ENCODE measurements around the gene TNS1.

The TNS1 gene

DNA sequence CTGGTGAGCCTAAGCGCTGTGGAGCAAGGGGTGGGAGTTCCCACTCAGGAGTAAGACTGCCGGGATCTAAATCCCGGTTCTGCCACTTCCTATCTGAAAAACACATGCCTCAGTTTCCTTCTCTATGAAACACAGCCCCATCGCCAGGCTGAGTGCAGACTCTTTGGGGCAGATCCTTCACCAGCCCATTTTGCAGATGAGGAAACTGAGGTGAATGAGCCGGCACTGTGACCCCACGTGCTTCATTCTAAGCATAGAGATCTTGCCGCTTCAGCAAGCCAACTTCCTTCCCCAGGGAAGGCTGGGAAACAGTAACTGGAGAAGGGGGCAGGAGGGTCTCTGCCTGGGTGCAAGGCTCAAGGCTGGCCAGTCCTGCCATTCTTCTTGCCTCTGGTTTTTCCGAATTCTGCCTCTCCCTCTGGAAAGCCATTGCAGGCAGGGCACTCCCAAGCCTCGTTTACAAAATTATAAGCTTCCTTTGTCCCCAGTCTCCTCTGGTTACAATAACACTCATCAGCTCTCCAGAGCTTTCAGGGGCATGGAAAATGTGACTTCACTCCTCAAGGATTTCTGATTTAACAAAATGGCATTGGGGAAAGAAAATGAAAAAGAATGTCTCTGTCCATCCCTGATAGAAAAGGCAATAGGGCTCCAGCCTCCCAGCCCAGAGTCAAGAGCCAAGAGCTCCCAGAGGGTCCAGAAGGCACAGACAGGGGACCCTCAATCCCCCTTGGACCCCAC, 249.2 kb downstream of the TNS1 start:
- no peak for DNase-seq

- no peak for DNase-seq
These were observed 249.9 kb downstream of the TNS1 start for GRCh38 chr2:217752714-217753459.

DNA sequence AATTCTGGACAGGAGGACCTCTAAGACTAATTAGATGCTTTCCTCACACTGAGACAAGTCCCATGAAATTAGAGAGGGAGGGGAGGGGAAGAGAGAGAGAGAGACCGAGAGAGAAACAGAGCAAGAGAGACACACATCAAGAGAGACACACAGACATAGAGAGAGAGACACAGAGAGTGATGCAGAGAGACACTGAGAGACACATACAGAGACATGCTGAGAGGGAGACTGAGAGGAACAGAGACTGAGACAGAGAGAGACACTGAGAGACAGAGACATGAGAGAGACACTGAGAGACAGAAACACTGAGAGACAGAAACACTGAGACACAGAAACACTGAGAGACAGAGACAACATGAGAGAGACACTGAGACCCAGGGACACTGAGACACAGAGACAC, 250.8 kb downstream of the TNS1 start:
- DNase-seq, result no peak

DNA sequence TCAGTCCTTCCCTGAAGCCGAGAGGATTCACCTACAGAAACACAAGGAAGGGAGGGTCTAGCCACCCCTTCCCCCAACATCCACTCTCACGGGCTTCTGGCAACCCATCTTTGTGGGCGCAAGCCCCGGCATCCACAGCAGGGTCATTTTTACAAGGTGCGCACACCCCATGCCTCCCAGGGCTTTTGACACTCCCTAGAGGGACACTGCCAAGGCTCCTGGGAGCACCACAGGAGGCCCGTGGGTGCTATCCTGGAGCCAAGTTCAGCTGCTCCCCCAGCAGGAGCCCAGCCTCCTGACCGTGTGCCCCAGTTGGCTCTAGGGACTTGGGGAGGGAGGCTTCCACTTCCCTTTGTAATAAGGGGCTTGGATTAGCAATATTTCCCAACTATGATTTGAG, 251.6 kb downstream of the TNS1 start:
- DNase-seq, result no peak

All from SHP77 (cell line).